ENCODE measurements around the gene MAD1L1. TPM values are rescaled to one million over a fixed set of nuclear protein-coding genes. Genes with fewer than 3 reads are reported as not detected.
A peak's percentile ranks its signal among the peaks of the same experiment; 100 is the strongest.

Gene MAD1L1
- total and polyA plus RNA-seq, 3 donors from 2014 or later, result 63.1 to 149 (median 94.6) TPM

GRCh38 chr7:2211259-2211880, 21.4 kb downstream of the MAD1L1 start:
- no peak for DNase-seq
- no peak for TF ChIP-seq POLR2A (IDR thresholded peaks at IDR 0.05)
- no peak for TF ChIP-seq CTCF (IDR thresholded peaks at IDR 0.05)
- H3K9me3 ChIP-seq, result no peaks in the 10 kb centered on the region
- no peaks in the 10 kb centered on the region for H3K36me3 ChIP-seq (ENCODE audit: low read depth, missing control alignments)
- 88 to 91% methylated on average over 9 to 15 of the region's 15 CpGs for WGBS, 2 donors
- H3K4me3 ChIP-seq, result no peak overlapping the region
- H3K27ac ChIP-seq, result no peak overlapping the region
- H3K4me1 ChIP-seq, result no peaks in the 10 kb centered on the region
- intact Hi-C loops (cut with DNase I; ENCODE audit: low total_unique reads), result loop anchor here (10.0 kb wide), 1 partner anchor 637 kb away; the partner anchor contains the start of gene PSMG3
- no peaks in the 10 kb centered on the region for H3K27me3 ChIP-seq

- Histone ChIP-seq H3K27me3 (no peaks in the 10 kb centered on the region), H3K4me1 (no peaks in the 10 kb centered on the region), H3K27ac (no peak overlapping the region), H3K4me3 (no peak overlapping the region), H3K36me3 (ENCODE audit: low read depth, missing control alignments) (no peaks in the 10 kb centered on the region), H3K9me3 (no peaks in the 10 kb centered on the region)
- intact Hi-C loops (cut with DNase I; ENCODE audit: low total_unique reads), result loop anchor here (10.0 kb wide), 1 partner anchor 636 kb away; the partner anchor contains the start of gene PSMG3
- no peak for DNase-seq
- TF ChIP-seq CTCF (IDR thresholded peaks at IDR 0.05), result no peak
- TF ChIP-seq POLR2A (IDR thresholded peaks at IDR 0.05), result no peak
- WGBS, 2 donors, result 93 to 97% methylated on average over 14 to 30 of the region's 30 CpGs
These were observed 22.0 kb downstream of the MAD1L1 start for GRCh38 chr7:2210551-2211258.

- TF ChIP-seq CTCF (IDR thresholded peaks at IDR 0.05), result no peak
- TF ChIP-seq POLR2A (IDR thresholded peaks at IDR 0.05), result no peak
These were observed 22.8 kb downstream of the MAD1L1 start for GRCh38 chr7:2209961-2210323.

GRCh38 chr7:2209146-2209960, 23.4 kb downstream of the MAD1L1 start:
- DNase-seq, result peak; percentile 85
- TF ChIP-seq CTCF (IDR thresholded peaks at IDR 0.05) (peak; percentile 65 to 73 (median 69)), POLR2A (IDR thresholded peaks at IDR 0.05) (no peak)
- Histone ChIP-seq H3K4me1 (no peaks in the 10 kb centered on the region), H3K36me3 (ENCODE audit: low read depth, missing control alignments) (no peaks in the 10 kb centered on the region), H3K27me3 (no peaks in the 10 kb centered on the region), H3K4me3 (no peak overlapping the region), H3K27ac (no peak overlapping the region), H3K9me3 (no peaks in the 10 kb centered on the region)
- intact Hi-C loops (cut with DNase I; ENCODE audit: low total_unique reads), result no loop called here
- WGBS, 2 donors, result 67 to 69% methylated on average over 10 to 21 of the region's 21 CpGs

More at GRCh38 chr7:2209961-2210323, 22.8 kb downstream of the MAD1L1 start:
- Histone ChIP-seq H3K27me3 (no peaks in the 10 kb centered on the region), H3K9me3 (no peaks in the 10 kb centered on the region), H3K4me1 (no peaks in the 10 kb centered on the region), H3K36me3 (ENCODE audit: low read depth, missing control alignments) (no peaks in the 10 kb centered on the region), H3K27ac (no peak overlapping the region), H3K4me3 (no peak overlapping the region)
- DNase-seq, result no peak
- intact Hi-C loops (cut with DNase I; ENCODE audit: low total_unique reads), result loop anchor here (10.0 kb wide), 1 partner anchor 635 kb away; the partner anchor contains the start of gene PSMG3
- WGBS, 2 donors, result 88 to 94% methylated on average over 8 of the region's 8 CpGs
